Gastroesophageal sphincter (tissue), 3 donors: ENCODE results near the gene CDH13.

Experiments
- EP300 ChIP-seq: sonication (generic); formaldehyde crosslinking; IDR thresholded peaks from one replicate; pipeline ENCODE4 v1.6.1; 2017; ENCODE audit warnings: antibody characterized with exemption, mild to moderate bottlenecking
- POLR2A ChIP-seq, 2 donors: fragments of 450-650 bp; IDR thresholded peaks; one replicate each; pipeline ENCODE4 v1.6.1; 2017; ENCODE audit warnings: antibody characterized with exemption in 2 of 2, mild to moderate bottlenecking in 2 of 2, moderate library complexity in 1 of 2
- POLR2AphosphoS5 ChIP-seq: sonication (generic); formaldehyde crosslinking; IDR thresholded peaks from one replicate; pipeline ENCODE4 v1.6.1; 2017; ENCODE audit warnings: antibody characterized with exemption
- TF ChIP-seq, protein P1 (sequence below), 4 experiments: fragments of 200-600 bp in 2 of 4; fragments of 450-650 bp in 2 of 4; sonication (generic) in 1 of 4; IDR thresholded peaks; one replicate each; pipeline ENCODE4 v1.5.1; 2017 to 2019; ENCODE audit warnings: antibody characterized with exemption in 4 of 4, mild to moderate bottlenecking in 2 of 4, moderate library complexity in 2 of 4

DNA sequence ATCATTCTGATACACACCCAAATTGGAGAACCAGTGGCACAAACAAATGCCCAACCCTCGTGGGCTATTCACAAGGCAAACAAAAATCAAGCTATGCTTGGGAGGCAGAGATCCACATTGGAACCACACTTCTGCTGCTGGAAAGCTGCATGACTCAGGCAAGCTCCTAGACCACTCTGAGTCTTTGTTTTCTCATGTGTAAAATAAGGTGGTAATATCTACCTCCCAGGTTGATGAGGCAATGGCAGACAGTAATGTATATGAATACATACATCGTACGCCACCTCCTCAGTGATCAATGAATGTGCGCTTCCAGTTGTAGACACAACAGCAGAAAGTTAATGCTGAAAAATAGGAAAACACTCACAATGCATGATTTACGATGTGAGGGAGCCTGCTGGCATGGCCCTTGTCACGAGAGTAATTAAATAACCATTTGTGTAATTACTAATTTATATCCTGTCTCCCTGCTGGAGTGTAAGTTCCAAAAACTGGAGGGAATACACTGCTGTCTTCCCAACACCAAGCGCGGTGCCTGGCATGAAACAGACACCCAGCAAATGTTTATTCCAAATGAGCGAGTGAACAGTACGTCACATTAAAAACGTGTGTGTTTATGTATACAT lies 1111.1 kb downstream of the CDH13 start:
- no peak for TF ChIP-seq POLR2AphosphoS5
- no peak for TF ChIP-seq POLR2A (IDR thresholded peaks at IDR 0.05)
- TF ChIP-seq, protein P1, sequence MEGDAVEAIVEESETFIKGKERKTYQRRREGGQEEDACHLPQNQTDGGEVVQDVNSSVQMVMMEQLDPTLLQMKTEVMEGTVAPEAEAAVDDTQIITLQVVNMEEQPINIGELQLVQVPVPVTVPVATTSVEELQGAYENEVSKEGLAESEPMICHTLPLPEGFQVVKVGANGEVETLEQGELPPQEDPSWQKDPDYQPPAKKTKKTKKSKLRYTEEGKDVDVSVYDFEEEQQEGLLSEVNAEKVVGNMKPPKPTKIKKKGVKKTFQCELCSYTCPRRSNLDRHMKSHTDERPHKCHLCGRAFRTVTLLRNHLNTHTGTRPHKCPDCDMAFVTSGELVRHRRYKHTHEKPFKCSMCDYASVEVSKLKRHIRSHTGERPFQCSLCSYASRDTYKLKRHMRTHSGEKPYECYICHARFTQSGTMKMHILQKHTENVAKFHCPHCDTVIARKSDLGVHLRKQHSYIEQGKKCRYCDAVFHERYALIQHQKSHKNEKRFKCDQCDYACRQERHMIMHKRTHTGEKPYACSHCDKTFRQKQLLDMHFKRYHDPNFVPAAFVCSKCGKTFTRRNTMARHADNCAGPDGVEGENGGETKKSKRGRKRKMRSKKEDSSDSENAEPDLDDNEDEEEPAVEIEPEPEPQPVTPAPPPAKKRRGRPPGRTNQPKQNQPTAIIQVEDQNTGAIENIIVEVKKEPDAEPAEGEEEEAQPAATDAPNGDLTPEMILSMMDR (IDR thresholded peaks at IDR 0.05) = no peak
- TF ChIP-seq EP300 = no peak
